ENCODE data around the gene ZNF614. TPM values are rescaled to one million over a fixed set of nuclear protein-coding genes. Genes with fewer than 3 reads are reported as not detected.

The ZNF614 gene
- total RNA-seq, 1 experiment from 2014 or later = 3.6 TPM

DNA sequence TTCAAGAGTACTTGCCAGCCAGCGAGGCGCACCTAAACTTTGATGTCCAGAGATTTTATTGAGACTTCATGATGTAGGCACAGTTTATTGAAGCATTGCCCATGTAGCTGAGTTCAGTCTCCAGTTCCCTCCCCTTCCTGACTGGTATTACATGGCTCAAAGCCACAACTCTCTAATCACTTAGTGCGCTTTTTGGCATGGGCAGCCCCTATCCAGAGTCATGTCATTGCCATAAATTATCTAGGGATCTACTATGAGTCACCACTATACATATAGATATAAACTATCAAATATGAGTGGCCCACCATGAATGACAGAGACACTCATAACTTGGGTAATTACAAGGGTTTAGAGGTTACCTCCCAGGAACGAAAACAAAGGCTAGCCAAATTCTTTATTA lies 7.7 kb downstream of the ZNF614 start:
- ChIA-PET POLR2A (no interaction called here), CTCF (no interaction called here), RAD21 (ENCODE audit: low non-redundant PET in 1 of 2, low total read pairs in 2 of 2, uncharacterized antibody in 2 of 2, unreplicated experiment in 2 of 2) (no interaction called here)
- Histone ChIP-seq H3K36me3 (ENCODE audit: control insufficient read depth in 1 of 2, insufficient read depth in 2 of 2, low read length in 2 of 2) (peaks cover 11 to 34% of the 10 kb centered on the region in 2 experiments; a peak in 3 of 4 replicates), H3K4me1 (ENCODE audit: control insufficient read depth in 1 of 2, insufficient read depth in 2 of 2, low read length in 2 of 2) (no peaks in the 10 kb centered on the region), H3K9me3 (ENCODE audit: control insufficient read depth in 1 of 2, insufficient read depth in 1 of 2, low read depth in 1 of 2, low read length in 2 of 2) (peaks cover 8 to 22% of the 10 kb centered on the region in 2 experiments; a peak in 2 of 4 replicates), H3K79me2 (ENCODE audit: insufficient read depth, low read length) (no peaks in the 10 kb centered on the region), H3K9ac (ENCODE audit: low read length) (no peak overlapping the region), H3K27me3 (ENCODE audit: insufficient read depth, low read length) (no peaks in the 10 kb centered on the region), H3K9me2 (ENCODE audit: insufficient read depth) (no peaks in the 10 kb centered on the region), H3K27ac (ENCODE audit: low read depth, low read length) (no peak overlapping the region), H4K20me1 (ENCODE audit: insufficient read depth) (no peaks in the 10 kb centered on the region), H2AFZ (ENCODE audit: low read depth, low read length, poor library complexity, severe bottlenecking) (no peak overlapping the region), H3K4me2 (ENCODE audit: low read length) (no peak overlapping the region), H3K4me3 (replicated peaks in 1 of 2; ENCODE audit: low read depth in 1 of 2, low read length in 2 of 2) (no peak overlapping the region)
- intact Hi-C loops (cut with micrococcal nuclease) = no loop called here
- ATAC-seq (no peak), DNase-seq (ENCODE audit: low read depth, low spot score) (no peak)
- no TSS peak for BruUV-seq (replicated peaks)
- TF ChIP-seq TCF7L2 (IDR thresholded peaks at IDR 0.05; ENCODE audit: borderline replicate concordance, extremely low read depth, insufficient read depth, insufficient read length) (no peak), EZH2 (IDR thresholded peaks at IDR 0.05) (no peak), CBX3 (IDR thresholded peaks at IDR 0.05; ENCODE audit: low read depth) (no peak), POLR2AphosphoS5 (IDR thresholded peaks at IDR 0.05; ENCODE audit: low read depth, low read length) (no peak), EGR1 (IDR thresholded peaks at IDR 0.05; ENCODE audit: low read depth) (no peak), CEBPB (IDR thresholded peaks at IDR 0.05; ENCODE audit: low read depth) (no peak), EZH2phosphoT487 (IDR thresholded peaks at IDR 0.05; ENCODE audit: borderline replicate concordance) (no peak), SIN3A (IDR thresholded peaks at IDR 0.05; ENCODE audit: low read depth) (no peak), YY1 (IDR thresholded peaks at IDR 0.05; ENCODE audit: extremely low read depth, insufficient replicate concordance, low read depth, low read length) (no peak), POLR2A (IDR thresholded peaks at IDR 0.05; ENCODE audit: borderline replicate concordance, extremely low read depth, insufficient read depth, insufficient read length) (no peak), ZFX (IDR thresholded peaks at IDR 0.05) (no peak), ELF1 (IDR thresholded peaks at IDR 0.05; ENCODE audit: borderline replicate concordance, low read depth) (no peak), ZNF274 (IDR thresholded peaks at IDR 0.05; ENCODE audit: low read depth, low read length) (no peak), SP1 (IDR thresholded peaks at IDR 0.05; ENCODE audit: low read depth) (no peak), SRF (IDR thresholded peaks at IDR 0.05; ENCODE audit: low read depth) (no peak)
- TF ChIP-seq, protein P1, sequence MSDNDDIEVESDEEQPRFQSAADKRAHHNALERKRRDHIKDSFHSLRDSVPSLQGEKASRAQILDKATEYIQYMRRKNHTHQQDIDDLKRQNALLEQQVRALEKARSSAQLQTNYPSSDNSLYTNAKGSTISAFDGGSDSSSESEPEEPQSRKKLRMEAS (IDR thresholded peaks at IDR 0.05) = no peak
- TF ChIP-seq, protein P2, sequence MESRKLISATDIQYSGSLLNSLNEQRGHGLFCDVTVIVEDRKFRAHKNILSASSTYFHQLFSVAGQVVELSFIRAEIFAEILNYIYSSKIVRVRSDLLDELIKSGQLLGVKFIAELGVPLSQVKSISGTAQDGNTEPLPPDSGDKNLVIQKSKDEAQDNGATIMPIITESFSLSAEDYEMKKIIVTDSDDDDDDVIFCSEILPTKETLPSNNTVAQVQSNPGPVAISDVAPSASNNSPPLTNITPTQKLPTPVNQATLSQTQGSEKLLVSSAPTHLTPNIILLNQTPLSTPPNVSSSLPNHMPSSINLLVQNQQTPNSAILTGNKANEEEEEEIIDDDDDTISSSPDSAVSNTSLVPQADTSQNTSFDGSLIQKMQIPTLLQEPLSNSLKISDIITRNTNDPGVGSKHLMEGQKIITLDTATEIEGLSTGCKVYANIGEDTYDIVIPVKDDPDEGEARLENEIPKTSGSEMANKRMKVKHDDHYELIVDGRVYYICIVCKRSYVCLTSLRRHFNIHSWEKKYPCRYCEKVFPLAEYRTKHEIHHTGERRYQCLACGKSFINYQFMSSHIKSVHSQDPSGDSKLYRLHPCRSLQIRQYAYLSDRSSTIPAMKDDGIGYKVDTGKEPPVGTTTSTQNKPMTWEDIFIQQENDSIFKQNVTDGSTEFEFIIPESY (IDR thresholded peaks at IDR 0.05; ENCODE audit: extremely low read depth, insufficient replicate concordance, low read length) = no peak
- TF ChIP-seq, protein P3, sequence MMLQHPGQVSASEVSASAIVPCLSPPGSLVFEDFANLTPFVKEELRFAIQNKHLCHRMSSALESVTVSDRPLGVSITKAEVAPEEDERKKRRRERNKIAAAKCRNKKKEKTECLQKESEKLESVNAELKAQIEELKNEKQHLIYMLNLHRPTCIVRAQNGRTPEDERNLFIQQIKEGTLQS (IDR thresholded peaks at IDR 0.05) = no peak
- TF ChIP-seq, protein P4, sequence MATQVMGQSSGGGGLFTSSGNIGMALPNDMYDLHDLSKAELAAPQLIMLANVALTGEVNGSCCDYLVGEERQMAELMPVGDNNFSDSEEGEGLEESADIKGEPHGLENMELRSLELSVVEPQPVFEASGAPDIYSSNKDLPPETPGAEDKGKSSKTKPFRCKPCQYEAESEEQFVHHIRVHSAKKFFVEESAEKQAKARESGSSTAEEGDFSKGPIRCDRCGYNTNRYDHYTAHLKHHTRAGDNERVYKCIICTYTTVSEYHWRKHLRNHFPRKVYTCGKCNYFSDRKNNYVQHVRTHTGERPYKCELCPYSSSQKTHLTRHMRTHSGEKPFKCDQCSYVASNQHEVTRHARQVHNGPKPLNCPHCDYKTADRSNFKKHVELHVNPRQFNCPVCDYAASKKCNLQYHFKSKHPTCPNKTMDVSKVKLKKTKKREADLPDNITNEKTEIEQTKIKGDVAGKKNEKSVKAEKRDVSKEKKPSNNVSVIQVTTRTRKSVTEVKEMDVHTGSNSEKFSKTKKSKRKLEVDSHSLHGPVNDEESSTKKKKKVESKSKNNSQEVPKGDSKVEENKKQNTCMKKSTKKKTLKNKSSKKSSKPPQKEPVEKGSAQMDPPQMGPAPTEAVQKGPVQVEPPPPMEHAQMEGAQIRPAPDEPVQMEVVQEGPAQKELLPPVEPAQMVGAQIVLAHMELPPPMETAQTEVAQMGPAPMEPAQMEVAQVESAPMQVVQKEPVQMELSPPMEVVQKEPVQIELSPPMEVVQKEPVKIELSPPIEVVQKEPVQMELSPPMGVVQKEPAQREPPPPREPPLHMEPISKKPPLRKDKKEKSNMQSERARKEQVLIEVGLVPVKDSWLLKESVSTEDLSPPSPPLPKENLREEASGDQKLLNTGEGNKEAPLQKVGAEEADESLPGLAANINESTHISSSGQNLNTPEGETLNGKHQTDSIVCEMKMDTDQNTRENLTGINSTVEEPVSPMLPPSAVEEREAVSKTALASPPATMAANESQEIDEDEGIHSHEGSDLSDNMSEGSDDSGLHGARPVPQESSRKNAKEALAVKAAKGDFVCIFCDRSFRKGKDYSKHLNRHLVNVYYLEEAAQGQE (IDR thresholded peaks at IDR 0.05; ENCODE audit: low read depth) = no peak

All from HCT116 (cell line).